Esophagus squamous epithelium (tissue), 5 donors: ENCODE measurements around the gene KCNQ1. TPM values are rescaled to one million over a fixed set of nuclear protein-coding genes. Genes with fewer than 3 reads are reported as not detected.

Source experiments
- DNase-seq: peaks from one replicate; lab custom pipeline; 2025; lab: John Stamatoyannopoulos, UW
- H3K27ac ChIP-seq, 4 donors: fragments of 200-600 bp; sonication (generic); one replicate each; pipeline ENCODE4 v1.5.1; 2016 to 2019; ENCODE audit warnings: mild to moderate bottlenecking in 1 of 4
- H3K27me3 ChIP-seq, 4 donors: fragments of 200-600 bp; sonication (generic); 1 replicate in 3 of 4; 2 replicates in 1 of 4; pipeline versions ENCODE4 v1.5.1 to v1.6.0; 2017 to 2021; ENCODE audit warnings: antibody characterized with exemption in 1 of 4
- H3K36me3 ChIP-seq, 3 donors: fragments of 200-600 bp; sonication (generic); one replicate each; pipeline ENCODE4 v1.5.1; 2016 to 2019
- H3K4me1 ChIP-seq, 3 donors: fragments of 200-600 bp; sonication (generic); one replicate each; pipeline ENCODE4 v1.5.1; 2017 to 2019
- H3K4me3 ChIP-seq, 4 donors: fragments of 200-600 bp; sonication (generic); 1 replicate in 3 of 4; 2 replicates in 1 of 4; pipeline ENCODE4 v1.5.1; 2016 to 2019; ENCODE audit warnings: mild to moderate bottlenecking in 2 of 4, moderate library complexity in 1 of 4
- H3K9me3 ChIP-seq, 3 donors: fragments of 200-600 bp; sonication (generic); one replicate each; pipeline ENCODE4 v1.5.1; 2016 to 2019
- POLR2A ChIP-seq, 4 donors: fragments of 450-650 bp; IDR thresholded peaks; one replicate each; pipeline ENCODE4 v1.6.1; 2017; ENCODE audit warnings: antibody characterized with exemption in 4 of 4, mild to moderate bottlenecking in 4 of 4, moderate library complexity in 3 of 4
- WGBS, 2 donors: methylation state at CpG; one replicate each; pipeline ENCODE4 v1.1.5; 2018; 5-methylcytosine and 5-hydroxymethylcytosine counted together
- intact Hi-C: fragments of 100-400 bp; cut with DNase I; formaldehyde crosslinking; loops from one replicate; pipeline ENCODE4 v1.15.0; 2022
- total RNA-seq, 4 donors: library from RNA; depleted of rRNA; stranded (reverse); fragments of >200 nt; gene quantifications; one replicate each; pipeline ENCODE4 v1.1.0, GENCODE V29; 2016
- TF ChIP-seq, protein P1 (sequence below), 6 experiments: fragments of 450-650 bp in 4 of 6; fragments of 200-600 bp in 2 of 6; sonication (generic) in 2 of 6; IDR thresholded peaks; one replicate each; pipeline ENCODE4 v1.5.1; 2016 to 2019; ENCODE audit warnings: antibody characterized with exemption in 6 of 6, mild to moderate bottlenecking in 4 of 6, moderate library complexity in 4 of 6
- donor health status: DM: yes; HTN: yes; CAD: no.

The KCNQ1 gene
- total RNA-seq, 4 donors from 2014 or later = 0.61 to 3.1 (median 0.72) TPM

- Histone ChIP-seq H3K27ac (no peak overlapping the region), H3K4me1 (no peaks in the 10 kb centered on the region), H3K36me3 (peaks cover 0 to 12% (median 0%) of the 10 kb centered on the region in 3 donors), H3K9me3 (no peaks in the 10 kb centered on the region), H3K27me3 (no peaks in the 10 kb centered on the region), H3K4me3 (no peak overlapping the region)
- no peak for DNase-seq
- WGBS, 2 donors = 70 to 91% methylated on average over 4 to 5 of the region's 5 CpGs
- intact Hi-C loops = no loop called here
- TF ChIP-seq, protein P1, sequence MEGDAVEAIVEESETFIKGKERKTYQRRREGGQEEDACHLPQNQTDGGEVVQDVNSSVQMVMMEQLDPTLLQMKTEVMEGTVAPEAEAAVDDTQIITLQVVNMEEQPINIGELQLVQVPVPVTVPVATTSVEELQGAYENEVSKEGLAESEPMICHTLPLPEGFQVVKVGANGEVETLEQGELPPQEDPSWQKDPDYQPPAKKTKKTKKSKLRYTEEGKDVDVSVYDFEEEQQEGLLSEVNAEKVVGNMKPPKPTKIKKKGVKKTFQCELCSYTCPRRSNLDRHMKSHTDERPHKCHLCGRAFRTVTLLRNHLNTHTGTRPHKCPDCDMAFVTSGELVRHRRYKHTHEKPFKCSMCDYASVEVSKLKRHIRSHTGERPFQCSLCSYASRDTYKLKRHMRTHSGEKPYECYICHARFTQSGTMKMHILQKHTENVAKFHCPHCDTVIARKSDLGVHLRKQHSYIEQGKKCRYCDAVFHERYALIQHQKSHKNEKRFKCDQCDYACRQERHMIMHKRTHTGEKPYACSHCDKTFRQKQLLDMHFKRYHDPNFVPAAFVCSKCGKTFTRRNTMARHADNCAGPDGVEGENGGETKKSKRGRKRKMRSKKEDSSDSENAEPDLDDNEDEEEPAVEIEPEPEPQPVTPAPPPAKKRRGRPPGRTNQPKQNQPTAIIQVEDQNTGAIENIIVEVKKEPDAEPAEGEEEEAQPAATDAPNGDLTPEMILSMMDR (IDR thresholded peaks at IDR 0.05) = no peak
- no peak for TF ChIP-seq POLR2A (IDR thresholded peaks at IDR 0.05)
Measured at GRCh38 chr11:2681408-2682145, 236.8 kb downstream of the KCNQ1 start.

- no peak for DNase-seq
- peaks cover 0 to 22% (median 2%) of the 10 kb centered on the region in 3 donors for H3K4me1 ChIP-seq
- no peak overlapping the region for H3K4me3 ChIP-seq
- H3K27me3 ChIP-seq = no peaks in the 10 kb centered on the region
- H3K27ac ChIP-seq = no peak overlapping the region
- no peaks in the 10 kb centered on the region for H3K9me3 ChIP-seq
- intact Hi-C loops = no loop called here
- peaks cover 0 to 12% (median 0%) of the 10 kb centered on the region in 3 donors for H3K36me3 ChIP-seq
- TF ChIP-seq, protein P1 (IDR thresholded peaks at IDR 0.05) = no peak
- TF ChIP-seq POLR2A (IDR thresholded peaks at IDR 0.05) = no peak
- 67 to 80% methylated on average over 3 of the region's 4 CpGs for WGBS, 2 donors
Measured at GRCh38 chr11:2683806-2684205, 239.0 kb downstream of the KCNQ1 start.

- DNase-seq = no peak
- intact Hi-C loops = no loop called here
- Histone ChIP-seq H3K9me3 (no peaks in the 10 kb centered on the region), H3K4me3 (no peak overlapping the region), H3K27ac (no peak overlapping the region), H3K4me1 (peaks cover 0 to 30% (median 2%) of the 10 kb centered on the region in 3 donors), H3K27me3 (no peaks in the 10 kb centered on the region), H3K36me3 (peaks cover 0 to 12% (median 0%) of the 10 kb centered on the region in 3 donors)
- 83 to 89% methylated on average over 1 of the region's 1 CpG for WGBS, 2 donors
- TF ChIP-seq, protein P1 (IDR thresholded peaks at IDR 0.05) = no peak
- no peak for TF ChIP-seq POLR2A (IDR thresholded peaks at IDR 0.05)
Measured at GRCh38 chr11:2684581-2684980, 239.8 kb downstream of the KCNQ1 start.

- H3K27ac ChIP-seq = no peak overlapping the region
- WGBS, 2 donors = 86 to 100% methylated on average over 1 to 4 of the region's 6 CpGs
- H3K4me3 ChIP-seq = no peak overlapping the region
- no peak for DNase-seq
- no peaks in the 10 kb centered on the region for H3K27me3 ChIP-seq
- intact Hi-C loops = no loop called here
- peaks cover 0 to 12% (median 0%) of the 10 kb centered on the region in 3 donors for H3K36me3 ChIP-seq
- TF ChIP-seq, protein P1 (IDR thresholded peaks at IDR 0.05) = no peak
- TF ChIP-seq POLR2A (IDR thresholded peaks at IDR 0.05) = no peak
- H3K4me1 ChIP-seq = peaks cover 0 to 35% (median 2%) of the 10 kb centered on the region in 3 donors
- no peaks in the 10 kb centered on the region for H3K9me3 ChIP-seq
Measured at GRCh38 chr11:2685051-2685450, 240.2 kb downstream of the KCNQ1 start.

- Histone ChIP-seq H3K36me3 (peaks cover 0 to 12% (median 0%) of the 10 kb centered on the region in 3 donors), H3K9me3 (no peaks in the 10 kb centered on the region), H3K27ac (no peak overlapping the region), H3K4me3 (no peak overlapping the region), H3K4me1 (peaks cover 0 to 40% (median 5%) of the 10 kb centered on the region in 3 donors), H3K27me3 (no peaks in the 10 kb centered on the region)
- TF ChIP-seq, protein P1 (IDR thresholded peaks at IDR 0.05) = no peak
- no peak for TF ChIP-seq POLR2A (IDR thresholded peaks at IDR 0.05)
- 93% methylated on average over 3 to 6 of the region's 13 CpGs for WGBS, 2 donors
- intact Hi-C loops = no loop called here
- DNase-seq = no peak
Measured at GRCh38 chr11:2685566-2686359, 241.0 kb downstream of the KCNQ1 start.
